HG03097 (cell line): ENCODE data around the gene C20orf202.

Experiments
- ATAC-seq: cut with Tn5 transposase; IDR thresholded peaks from one replicate; pipeline ENCODE4 v1.9.1; 2021; ENCODE audit not compliant: unreplicated experiment, low FRiP score

The C20orf202 gene

GRCh38 chr20:1184260-1184637, 19.0 kb upstream of the C20orf202 start:
- no peak for ATAC-seq

- no peak for ATAC-seq
Observed at GRCh38 chr20:1184638-1185315, 18.5 kb upstream of the C20orf202 start, which contains the start of gene TMEM74B. Gene TMEM74B (minus strand): TSS chr20:1184981. CDS start chr20:1183801, 1,180 bp downstream.

GRCh38 chr20:1185316-1185741, 17.9 kb upstream of the C20orf202 start:
- ATAC-seq, result no peak

- no peak for ATAC-seq
Observed at GRCh38 chr20:1185790-1186334, 17.4 kb upstream of the C20orf202 start.

- no peak for ATAC-seq
Observed at GRCh38 chr20:1186367-1186991, 16.8 kb upstream of the C20orf202 start.

- no peak for ATAC-seq
Observed at GRCh38 chr20:1187605-1188171, 15.6 kb upstream of the C20orf202 start.

GRCh38 chr20:1188347-1188746, 14.9 kb upstream of the C20orf202 start:
- ATAC-seq, result no peak

- no peak for ATAC-seq
Observed at GRCh38 chr20:1189827-1190226, 13.4 kb upstream of the C20orf202 start.

- no peak for ATAC-seq
Observed at GRCh38 chr20:1190847-1191246, 12.4 kb upstream of the C20orf202 start.

- ATAC-seq, result no peak
Observed at GRCh38 chr20:1191299-1191698, 12.0 kb upstream of the C20orf202 start.

- no peak for ATAC-seq
Observed at GRCh38 chr20:1195226-1195625, 8.0 kb upstream of the C20orf202 start.

GRCh38 chr20:1196634-1197033, 6.6 kb upstream of the C20orf202 start:
- no peak for ATAC-seq

GRCh38 chr20:1197801-1198200, 5.5 kb upstream of the C20orf202 start:
- no peak for ATAC-seq

GRCh38 chr20:1198751-1199150, 4.5 kb upstream of the C20orf202 start:
- no peak for ATAC-seq

- ATAC-seq, result no peak
Observed at GRCh38 chr20:1199212-1199873, 3.9 kb upstream of the C20orf202 start.

GRCh38 chr20:1199964-1200363, 3.3 kb upstream of the C20orf202 start:
- no peak for ATAC-seq

GRCh38 chr20:1203630-1204029, 376 bp downstream of the C20orf202 start:
- no peak for ATAC-seq

- ATAC-seq, result no peak
Observed at GRCh38 chr20:1204113-1204512, 859 bp downstream of the C20orf202 start.

GRCh38 chr20:1204576-1204975, 1.3 kb downstream of the C20orf202 start:
- ATAC-seq, result no peak

GRCh38 chr20:1205802-1206201, 2.5 kb downstream of the C20orf202 start:
- ATAC-seq, result no peak
